ENCODE measurements around the gene SFXN5.
A peak's percentile ranks its signal among the peaks of the same experiment; 100 is the strongest.

SFXN5 gene

GRCh38 chr2:72892506-72893173 lies 178.9 kb downstream of the SFXN5 start:
- DNase-seq = peak; percentile 60

Measured in MV-4-11 (cell line).